Right ventricle myocardium superior (tissue), 1 donor: ENCODE data around the gene MRFAP1. TPM values are rescaled to one million over a fixed set of nuclear protein-coding genes. Genes with fewer than 3 reads are reported as not detected.
A peak's percentile ranks its signal among the peaks of the same experiment; 100 is the strongest.

Experiments used
- ATAC-seq: fragments of 200-7000 bp; cut with Tn5 transposase; one replicate; pipeline ENCODE4 v1.9.1; 2020; ENCODE audit warnings: mild to moderate bottlenecking; ENCODE audit not compliant: poor library complexity
- DNase-seq: peaks from one replicate; pipeline ENCODE4 v3.0.0-alpha.2; 2020
- intact Hi-C: fragments of 100-400 bp; cut with DNase I; formaldehyde crosslinking; loops from one replicate; pipeline ENCODE4 v1.11.2; 2022
- total RNA-seq: library from RNA; stranded (reverse); fragmentation: NEBNext Ultra II Directional; extraction: Animal tissue kit (Norgen Biotek cat#: 25700); gene quantifications from one replicate; pipeline ENCODE4 v1.2.1, GENCODE V29; 2021
- donor health status: DM: no; HTN: yes; CAD: no; lungs with severe emphysema.

Gene MRFAP1
- total RNA-seq, 1 donor from 2014 or later: 219 TPM

DNA sequence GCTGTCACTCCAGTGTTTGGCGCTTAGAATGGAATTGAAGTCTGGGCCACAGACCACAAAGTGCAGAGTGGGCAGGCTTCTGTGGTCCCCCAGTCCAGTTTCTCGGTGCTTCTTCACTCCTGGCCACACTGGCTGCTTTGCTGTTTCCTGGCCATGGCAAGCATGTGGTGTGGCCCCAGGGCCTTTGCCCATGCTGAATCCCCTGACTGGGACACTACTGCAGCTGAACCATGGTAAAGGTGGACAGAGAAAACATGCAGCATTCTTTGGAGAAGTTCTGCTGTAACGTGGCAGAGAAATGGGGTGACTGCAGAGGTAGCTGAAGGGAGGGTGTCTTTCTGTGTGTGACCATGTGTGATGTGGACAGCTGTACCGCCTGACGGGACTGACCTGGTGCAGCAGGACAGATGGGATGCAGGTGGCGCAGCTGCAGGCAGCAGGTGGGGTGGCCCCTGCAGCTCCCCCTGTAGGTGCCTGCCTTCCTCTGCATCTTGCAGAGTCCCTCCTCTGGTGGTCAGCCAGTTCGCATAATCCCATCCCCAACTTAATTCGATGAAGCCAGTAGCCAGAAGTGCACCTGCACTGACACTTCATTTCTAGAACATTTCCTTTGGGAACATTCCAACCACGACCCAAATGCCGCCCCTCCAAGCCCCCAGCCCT lies 40.0 kb downstream of the MRFAP1 start:
- DNase-seq (no peak), ATAC-seq (no peak)
- intact Hi-C loops: no loop called here

DNA sequence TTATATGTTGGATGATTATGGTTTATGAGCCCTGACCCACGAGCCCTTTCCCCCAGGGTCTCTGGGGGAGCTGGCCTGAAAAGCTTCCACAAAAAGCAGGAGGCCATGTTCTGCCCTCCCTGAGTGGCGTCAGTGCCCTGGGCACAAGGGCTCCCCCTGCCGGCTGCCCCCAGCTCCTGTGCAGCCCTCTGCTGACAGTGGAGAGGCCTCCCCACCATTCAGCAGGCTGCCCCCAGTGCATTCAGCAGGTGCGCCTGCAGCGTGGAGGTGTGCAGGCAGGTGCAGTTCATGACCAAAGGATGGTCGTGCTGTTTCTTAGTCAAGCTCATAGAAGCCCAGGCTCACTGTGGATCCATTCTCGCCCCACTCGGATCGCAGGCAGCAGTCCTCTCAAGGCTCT lies 40.7 kb downstream of the MRFAP1 start:
- ATAC-seq: no peak
- DNase-seq: no peak
- intact Hi-C loops: no loop called here

DNA sequence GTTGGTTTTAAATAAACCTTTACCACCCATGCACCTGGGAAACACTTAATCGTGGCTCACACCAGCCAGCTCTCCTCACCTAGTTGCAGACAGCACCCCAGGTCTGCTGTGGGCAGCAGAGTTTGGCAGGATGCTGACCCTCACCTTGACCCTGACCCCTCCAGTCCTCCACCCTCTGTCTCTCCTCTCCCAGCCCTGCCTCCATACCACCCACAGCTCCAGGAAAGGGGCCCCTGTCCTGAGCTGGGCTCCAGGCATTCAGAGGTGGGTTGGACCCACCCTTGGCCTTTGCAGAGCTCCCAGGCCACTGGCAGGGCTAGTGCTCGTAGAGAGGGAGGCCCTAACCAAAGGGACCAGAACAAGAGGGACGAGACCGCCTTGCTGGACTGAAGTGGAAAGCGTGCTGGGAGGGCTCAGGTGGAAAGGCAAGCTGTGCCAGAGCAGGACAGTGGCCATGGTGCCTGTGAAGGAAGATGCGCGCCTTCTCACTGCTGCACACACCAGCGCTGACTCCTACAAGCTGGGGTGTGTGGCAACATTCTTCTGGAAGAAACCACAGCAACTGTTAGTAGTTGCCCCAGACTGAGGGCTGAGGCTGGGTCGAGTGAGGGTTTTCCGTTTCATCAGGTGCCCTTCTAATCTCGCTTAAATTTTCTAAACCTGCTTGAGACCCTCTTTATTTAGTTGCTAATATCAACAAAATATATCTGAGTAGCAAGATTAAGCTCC lies 42.5 kb downstream of the MRFAP1 start:
- ATAC-seq (no peak), DNase-seq (no peak)
- intact Hi-C loops: no loop called here

DNA sequence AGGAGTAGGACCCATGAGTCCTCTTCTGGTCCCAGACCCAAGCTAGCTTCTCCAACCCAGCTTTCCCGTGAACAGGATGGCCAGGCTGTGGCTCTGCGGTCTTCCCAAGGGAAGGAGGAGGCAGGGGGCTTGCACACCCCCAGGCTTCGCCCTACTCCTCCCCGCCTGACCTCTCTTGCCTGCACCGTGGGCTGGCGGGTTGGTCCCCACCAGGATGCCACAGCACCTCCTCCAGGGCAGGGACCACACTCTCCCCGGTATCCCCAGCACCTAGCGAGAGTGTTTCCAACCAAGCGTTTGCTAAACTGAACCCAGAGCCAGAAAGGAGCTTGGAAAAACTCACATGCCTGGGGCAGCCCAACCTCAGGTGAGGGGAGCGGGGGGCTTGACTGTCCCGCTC lies 44.2 kb downstream of the MRFAP1 start:
- DNase-seq: no peak
- intact Hi-C loops: no loop called here
- no peak for ATAC-seq

DNA sequence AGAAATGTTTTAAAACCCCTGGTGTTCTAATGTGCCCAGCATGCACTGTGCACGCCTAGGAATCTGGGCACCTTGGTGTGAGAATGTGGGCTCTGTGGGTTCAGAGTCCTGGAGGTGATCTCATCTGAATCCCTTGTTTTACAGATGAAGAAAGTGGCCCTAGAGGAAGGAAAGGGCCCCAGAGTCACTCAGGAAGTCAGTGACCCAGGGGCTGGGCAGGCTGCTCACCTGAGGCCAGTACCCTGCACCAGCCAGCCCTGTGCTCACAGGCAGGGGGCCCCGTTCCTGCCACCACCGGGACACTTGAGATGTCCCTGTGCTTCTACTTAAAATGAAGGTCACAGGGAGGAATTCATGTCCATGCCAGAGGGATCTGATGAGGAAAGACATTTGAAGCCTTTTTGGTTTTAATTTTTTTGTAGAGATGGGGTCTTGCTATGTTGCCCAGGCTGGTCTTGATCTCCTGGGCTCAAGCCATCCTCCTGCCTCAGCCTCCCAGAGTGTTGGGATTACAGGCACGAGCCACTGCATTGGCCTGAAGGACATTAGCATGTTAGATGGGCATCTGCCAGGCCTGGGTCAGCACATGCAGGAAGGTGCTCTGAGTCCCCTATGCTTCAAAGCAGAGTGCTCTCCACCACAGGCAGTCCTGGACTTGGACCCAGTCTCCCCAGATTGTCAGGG lies 45.8 kb downstream of the MRFAP1 start:
- DNase-seq (no peak), ATAC-seq (no peak)
- intact Hi-C loops: no loop called here

DNA sequence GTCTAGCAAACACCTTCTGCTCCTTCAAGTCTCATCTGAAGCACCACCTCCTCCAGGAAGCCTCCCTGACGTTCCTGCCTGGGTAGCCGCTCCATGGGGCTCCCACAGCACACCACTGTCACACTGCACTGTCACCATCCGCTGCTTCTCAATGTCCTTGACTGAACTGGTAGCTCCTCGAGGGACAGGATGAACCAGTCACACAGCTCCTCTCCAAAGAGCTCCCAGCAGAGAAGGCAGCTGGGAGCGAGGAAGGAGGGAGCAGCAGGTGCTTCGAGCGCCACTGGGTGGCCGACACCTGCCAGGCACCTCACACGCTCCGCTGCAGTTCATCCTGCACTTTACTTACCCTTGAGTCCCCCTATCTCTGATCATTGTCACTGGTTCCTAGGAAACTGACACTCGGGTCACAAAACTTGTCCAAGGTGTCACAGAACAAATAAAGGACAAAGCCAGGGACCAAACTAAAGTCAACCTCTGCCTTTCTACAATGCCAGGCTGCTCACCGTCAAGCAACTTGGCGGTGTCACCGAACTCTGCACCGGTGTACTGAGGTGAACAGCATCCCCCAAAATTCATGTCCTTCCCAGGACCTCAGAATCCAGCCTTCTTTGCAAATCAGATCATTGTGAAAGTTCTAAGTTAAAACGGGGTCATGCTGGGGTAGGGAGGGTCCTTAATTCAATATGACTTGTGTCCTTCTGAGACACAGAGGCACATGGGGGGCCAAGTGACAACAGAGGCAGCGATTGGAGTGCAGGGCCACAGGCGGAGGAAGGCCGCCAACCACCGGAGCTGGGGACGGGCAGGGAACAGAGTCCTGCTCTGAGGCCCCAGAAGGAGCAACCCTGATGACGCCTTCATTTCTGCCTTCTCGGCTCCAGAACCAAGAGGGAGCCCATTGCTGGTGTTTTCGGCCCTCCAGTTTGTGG lies 47.7 kb downstream of the MRFAP1 start:
- intact Hi-C loops: no loop called here
- ATAC-seq (no peak), DNase-seq (no peak)

DNA sequence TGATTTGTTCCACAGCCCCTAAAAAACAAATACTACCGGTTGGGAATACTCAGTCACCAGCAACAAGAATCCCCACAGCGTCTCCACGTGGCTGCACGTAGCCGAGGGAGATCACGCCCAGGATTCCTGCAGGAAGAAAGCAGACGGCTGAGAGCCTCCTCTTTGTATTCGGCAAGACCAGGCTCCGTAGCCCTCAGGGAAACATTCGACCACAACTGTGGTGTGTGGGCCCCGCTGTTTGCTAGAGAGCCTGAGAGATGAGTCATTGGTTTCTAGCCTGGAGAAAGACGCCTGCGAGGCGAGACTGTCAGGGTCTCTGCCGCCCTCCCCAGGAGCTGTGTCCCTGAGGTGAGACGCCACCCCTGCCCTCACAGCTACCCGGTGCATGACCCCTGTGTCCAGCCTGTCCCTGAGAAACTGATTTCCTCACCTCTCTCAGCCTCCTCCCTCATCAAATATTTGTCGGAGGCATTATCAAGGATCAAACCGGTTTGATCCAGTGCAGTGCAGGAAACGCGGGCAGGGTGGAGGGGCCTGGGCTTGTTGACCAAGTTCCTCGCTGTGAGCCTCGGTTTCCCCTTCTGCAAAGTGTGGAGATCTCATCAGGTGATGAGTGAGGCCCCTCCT lies 48.5 kb downstream of the MRFAP1 start:
- intact Hi-C loops: no loop called here
- no peak for DNase-seq
- ATAC-seq: peak; percentile 10

DNA sequence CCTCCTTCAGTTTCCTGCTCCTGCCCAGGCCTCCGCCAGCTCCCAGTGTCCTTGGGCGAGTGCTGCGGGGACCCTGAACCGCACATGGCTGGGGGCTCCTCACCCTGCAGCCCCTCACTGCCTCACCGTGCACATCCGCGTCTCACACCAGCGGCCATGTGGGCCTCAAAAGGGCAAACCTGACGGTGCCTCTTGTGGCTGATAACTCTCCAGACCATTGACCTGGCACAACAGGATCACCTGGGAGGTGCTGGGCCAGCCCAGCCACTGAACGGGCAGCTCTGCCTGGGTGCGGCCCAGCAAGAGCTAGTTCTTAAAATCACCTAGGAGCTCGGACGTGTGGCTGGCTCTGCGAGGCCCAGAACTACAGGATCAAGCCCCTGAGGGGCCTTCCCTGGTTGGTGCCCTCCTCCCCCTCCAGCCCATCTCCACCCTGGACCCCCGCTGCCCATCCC lies 49.0 kb downstream of the MRFAP1 start:
- intact Hi-C loops: no loop called here
- DNase-seq: no peak
- no peak for ATAC-seq

Other genes starting within 250 kb of the MRFAP1 start
- gene PPP2R2C, start 168.1 kb upstream of the MRFAP1 start, total RNA-seq: 8.1 TPM
- 17.3 TPM for gene MAN2B2, start 65.5 kb upstream of the MRFAP1 start, total RNA-seq
- gene S100P, start 53.2 kb downstream of the MRFAP1 start, total RNA-seq: not detected
- 39.7 TPM for gene MRFAP1L1, start 69.2 kb downstream of the MRFAP1 start, total RNA-seq
- 6.0 TPM for gene BLOC1S4, start 75.5 kb downstream of the MRFAP1 start, total RNA-seq
- 75.0 TPM for gene KIAA0232, start 142.0 kb downstream of the MRFAP1 start, total RNA-seq